ENCODE data around the gene ARL13A.
A peak's percentile ranks its signal among the peaks of the same experiment; 100 is the strongest.
"Not testable (repeated sequence)": the region's sequence is repeated elsewhere in the genome, so short reads cannot be mapped to it uniquely, and the experiment has no call there.

ARL13A gene

GRCh38 chrX:100994352-100995281, 25.1 kb downstream of the ARL13A start:
- DNase-seq = no peak

- DNase-seq = peak; percentile 1 to 2
Measured at GRCh38 chrX:100995469-100995868, 26.0 kb downstream of the ARL13A start.

GRCh38 chrX:100999451-100999850, 29.9 kb downstream of the ARL13A start:
- DNase-seq = no peak

GRCh38 chrX:101009090-101009489, 39.6 kb downstream of the ARL13A start:
- DNase-seq = no peak

GRCh38 chrX:101012031-101012430, 42.5 kb downstream of the ARL13A start:
- DNase-seq = not testable (repeated sequence)

GRCh38 chrX:101022020-101022419, 52.5 kb downstream of the ARL13A start:
- DNase-seq = no peak

- no peak for DNase-seq
Measured at GRCh38 chrX:101025126-101025525, 55.6 kb downstream of the ARL13A start.

GRCh38 chrX:101028562-101028961, 59.1 kb downstream of the ARL13A start:
- DNase-seq = no peak

GRCh38 chrX:101029665-101030064, 60.2 kb downstream of the ARL13A start:
- no peak for DNase-seq

- DNase-seq = no peak
Measured at GRCh38 chrX:101037231-101037630, 67.7 kb downstream of the ARL13A start.

- no peak for DNase-seq
Measured at GRCh38 chrX:101040197-101040596, 70.7 kb downstream of the ARL13A start.
